Stimulated activated CD4-positive, alpha-beta T cell treated with anti-CD3 and anti-CD28 coated beads, Interleukin-4, amount 100 ng/mL, for 4 hours (primary cell): ENCODE data around the gene KLHL20.
A peak's percentile ranks its signal among the peaks of the same experiment; 100 is the strongest.
"Not testable (repeated sequence)": the region's sequence is repeated elsewhere in the genome, so short reads cannot be mapped to it uniquely, and the experiment has no call there.

ENCODE experiments used
- DNase-seq, 2 experiments: peaks; one replicate each; pipeline ENCODE4 v3.0.0-alpha.2; 2020

KLHL20 gene

GRCh38 chr1:173753830-173754229 is 39.0 kb downstream of the KLHL20 start:
- no peak for DNase-seq

GRCh38 chr1:173757666-173758065 is 42.9 kb downstream of the KLHL20 start:
- no peak for DNase-seq

- no peak for DNase-seq
These were observed 43.3 kb downstream of the KLHL20 start for GRCh38 chr1:173758110-173758509.

- DNase-seq: no peak
These were observed 44.2 kb downstream of the KLHL20 start for GRCh38 chr1:173758980-173759379.

- not testable (repeated sequence) for DNase-seq
These were observed 49.5 kb downstream of the KLHL20 start for GRCh38 chr1:173764331-173764730.

- DNase-seq: no peak
These were observed 53.4 kb downstream of the KLHL20 start for GRCh38 chr1:173768206-173768605.

- DNase-seq: no peak
These were observed 54.0 kb downstream of the KLHL20 start for GRCh38 chr1:173768827-173769226.

GRCh38 chr1:173770330-173770729 is 55.5 kb downstream of the KLHL20 start:
- peak in 1 of 2 experiments; percentile 3 for DNase-seq

GRCh38 chr1:173771560-173771959 is 56.8 kb downstream of the KLHL20 start:
- DNase-seq: no peak

GRCh38 chr1:173775578-173776226 is 60.9 kb downstream of the KLHL20 start:
- no peak for DNase-seq

GRCh38 chr1:173779936-173780335 is 65.2 kb downstream of the KLHL20 start:
- no peak for DNase-seq

GRCh38 chr1:173784997-173785396 is 70.2 kb downstream of the KLHL20 start:
- DNase-seq: no peak

GRCh38 chr1:173789841-173790240 is 75.1 kb downstream of the KLHL20 start:
- DNase-seq: no peak

- no peak for DNase-seq
These were observed 83.3 kb downstream of the KLHL20 start for GRCh38 chr1:173798078-173798477.

GRCh38 chr1:173799995-173800394 is 85.2 kb downstream of the KLHL20 start:
- not testable (repeated sequence) for DNase-seq

GRCh38 chr1:173802961-173803360 is 88.2 kb downstream of the KLHL20 start:
- no peak for DNase-seq

- not testable (repeated sequence) for DNase-seq
These were observed 98.9 kb downstream of the KLHL20 start for GRCh38 chr1:173813654-173814053.

GRCh38 chr1:173818459-173818858 is 103.7 kb downstream of the KLHL20 start:
- no peak for DNase-seq

GRCh38 chr1:173821680-173822079 is 106.9 kb downstream of the KLHL20 start:
- DNase-seq: no peak

GRCh38 chr1:173823781-173824314 is 109.1 kb downstream of the KLHL20 start:
- no peak for DNase-seq

GRCh38 chr1:173824315-173825081 is 109.7 kb downstream of the KLHL20 start, which contains the start of the genes CENPL and DARS2:
Gene CENPL, minus strand, starts transcription at chr1:173824883. Its CDS starts 13,584 bp downstream, at chr1:173811299.
Gene DARS2, plus strand, starts transcription at chr1:173824673. Its CDS starts 557 bp downstream, at chr1:173825230.
- peak; percentile 79 to 91 for DNase-seq

- no peak for DNase-seq
These were observed 112.8 kb downstream of the KLHL20 start for GRCh38 chr1:173827611-173828010.

GRCh38 chr1:173832748-173833147 is 118.0 kb downstream of the KLHL20 start:
- no peak for DNase-seq
